Hematopoietic multipotent progenitor cell treated with erythropoietin and hydrocortisone succinate and interleukin-3 and kit ligand, for 6 days (in vitro differentiated cells): ENCODE data around the gene FCRL5.
"Not testable (repeated sequence)": the region's sequence is repeated elsewhere in the genome, so short reads cannot be mapped to it uniquely, and the experiment has no call there.

Experiments
- DNase-seq: peaks from one replicate; pipeline ENCODE4 v3.0.0-alpha.2; 2015

FCRL5 gene

GRCh38 chr1:157551694-157552693 is at the start of gene FCRL5:
Gene FCRL5 (minus strand): TSS chr1:157552515. CDS start chr1:157552362, 153 bp downstream.
- DNase-seq = no peak

- no peak for DNase-seq
Measured at GRCh38 chr1:157600236-157600635, 47.9 kb upstream of the FCRL5 start.

GRCh38 chr1:157597959-157598667 is 45.8 kb upstream of the FCRL5 start, which contains the start of gene FCRL4:
Gene FCRL4 (minus strand): TSS chr1:157598085. CDS start chr1:157597944, 141 bp downstream.
- DNase-seq = no peak

GRCh38 chr1:157596384-157596783 is 44.1 kb upstream of the FCRL5 start:
- no peak for DNase-seq

GRCh38 chr1:157595356-157595755 is 43.0 kb upstream of the FCRL5 start:
- DNase-seq = peak; percentile 70

- DNase-seq = peak; percentile 28
Measured at GRCh38 chr1:157585984-157586383, 33.7 kb upstream of the FCRL5 start.

- DNase-seq = no peak
Measured at GRCh38 chr1:157584503-157584902, 32.2 kb upstream of the FCRL5 start.

- DNase-seq = no peak
Measured at GRCh38 chr1:157580828-157581210, 28.5 kb upstream of the FCRL5 start.

- peak; percentile 73 for DNase-seq
Measured at GRCh38 chr1:157580179-157580827, 28.0 kb upstream of the FCRL5 start.

- DNase-seq = no peak
Measured at GRCh38 chr1:157577420-157577819, 25.1 kb upstream of the FCRL5 start.

GRCh38 chr1:157575744-157576143 is 23.4 kb upstream of the FCRL5 start:
- DNase-seq = no peak

GRCh38 chr1:157574836-157575235 is 22.5 kb upstream of the FCRL5 start:
- DNase-seq = no peak

GRCh38 chr1:157566484-157567300 is 14.4 kb upstream of the FCRL5 start:
- peak; percentile 78 for DNase-seq

- DNase-seq = no peak
Measured at GRCh38 chr1:157562515-157562914, 10.2 kb upstream of the FCRL5 start.

GRCh38 chr1:157558119-157558518 is 5.8 kb upstream of the FCRL5 start:
- DNase-seq = no peak

GRCh38 chr1:157548081-157548480 is 4.2 kb downstream of the FCRL5 start:
- not testable (repeated sequence) for DNase-seq

GRCh38 chr1:157542676-157543075 is 9.6 kb downstream of the FCRL5 start:
- no peak for DNase-seq

GRCh38 chr1:157540852-157541251 is 11.5 kb downstream of the FCRL5 start:
- DNase-seq = no peak

GRCh38 chr1:157540160-157540748 is 12.1 kb downstream of the FCRL5 start:
- no peak for DNase-seq

- peak; percentile 10 for DNase-seq
Measured at GRCh38 chr1:157539568-157539967, 12.7 kb downstream of the FCRL5 start.

GRCh38 chr1:157532569-157532968 is 19.7 kb downstream of the FCRL5 start:
- no peak for DNase-seq
